NOMO-1 treated with dmso at 0.1 percent for 144 hours (cell line): Measurements from ENCODE around the gene NPIPB2.
"Not testable (repeated sequence)": the region's sequence is repeated elsewhere in the genome, so short reads cannot be mapped to it uniquely, and the experiment has no call there.

Experiments used
- DNase-seq: peaks from one replicate; lab custom pipeline; 2025; ENCODE audit not compliant: unreplicated experiment; lab: John Stamatoyannopoulos, UW

The NPIPB2 gene

DNA sequence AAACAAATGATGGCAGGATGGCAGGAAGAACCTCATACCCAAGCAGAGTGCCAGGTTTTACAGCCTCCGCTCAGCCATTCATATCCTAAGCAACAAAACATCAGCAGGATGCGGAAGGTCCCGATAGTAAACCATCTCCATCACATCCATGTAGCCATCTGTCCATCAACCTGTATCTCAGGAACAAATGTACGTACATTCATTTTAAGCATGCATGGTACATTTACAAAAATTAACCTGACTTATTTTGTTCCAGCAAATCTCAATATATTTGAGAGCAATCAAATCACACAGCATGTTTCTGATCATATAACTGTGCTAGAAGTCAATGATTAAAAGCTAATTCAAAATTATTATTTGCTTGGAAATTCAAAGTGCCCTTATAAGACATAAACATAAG is at the start of gene NPIPB2:
Gene NPIPB2, minus strand, starts transcription at position 101 of the 400 bp plus-strand sequence. Its CDS starts 0 bp downstream, at position 101.
- DNase-seq = not testable (repeated sequence)

DNA sequence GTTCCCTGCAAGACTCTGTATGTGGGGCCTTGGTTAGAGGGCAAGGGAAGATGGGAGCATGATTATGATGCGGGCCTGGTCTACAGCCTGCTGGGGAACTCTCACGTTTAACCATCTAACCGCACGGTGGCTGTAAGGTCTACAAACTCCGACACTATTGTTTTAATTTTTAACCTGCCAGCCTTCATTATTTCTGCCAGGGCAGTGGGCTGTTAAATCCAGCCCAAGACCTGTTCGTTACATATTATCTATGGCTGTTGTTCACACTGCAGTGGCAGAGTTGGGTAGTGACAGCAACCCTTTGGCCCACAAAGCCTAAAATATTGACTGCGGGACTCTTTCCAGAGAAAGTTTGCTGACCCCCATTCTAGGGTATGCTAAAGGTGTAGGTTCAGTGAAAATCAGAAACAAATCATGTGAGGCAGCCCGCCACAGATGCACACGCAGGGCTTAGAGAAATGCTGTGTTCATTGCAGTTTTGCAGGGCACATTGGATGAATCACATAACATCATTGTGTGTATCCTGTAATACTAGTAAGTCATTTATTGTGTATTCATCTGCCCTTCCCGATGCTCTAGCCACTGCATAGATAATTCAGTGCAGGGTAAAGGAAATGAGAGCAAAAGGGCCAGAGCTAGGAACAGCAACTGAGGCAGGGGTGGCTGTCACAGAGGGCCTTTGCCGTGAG is 49.0 kb upstream of the NPIPB2 start:
- no peak for DNase-seq

DNA sequence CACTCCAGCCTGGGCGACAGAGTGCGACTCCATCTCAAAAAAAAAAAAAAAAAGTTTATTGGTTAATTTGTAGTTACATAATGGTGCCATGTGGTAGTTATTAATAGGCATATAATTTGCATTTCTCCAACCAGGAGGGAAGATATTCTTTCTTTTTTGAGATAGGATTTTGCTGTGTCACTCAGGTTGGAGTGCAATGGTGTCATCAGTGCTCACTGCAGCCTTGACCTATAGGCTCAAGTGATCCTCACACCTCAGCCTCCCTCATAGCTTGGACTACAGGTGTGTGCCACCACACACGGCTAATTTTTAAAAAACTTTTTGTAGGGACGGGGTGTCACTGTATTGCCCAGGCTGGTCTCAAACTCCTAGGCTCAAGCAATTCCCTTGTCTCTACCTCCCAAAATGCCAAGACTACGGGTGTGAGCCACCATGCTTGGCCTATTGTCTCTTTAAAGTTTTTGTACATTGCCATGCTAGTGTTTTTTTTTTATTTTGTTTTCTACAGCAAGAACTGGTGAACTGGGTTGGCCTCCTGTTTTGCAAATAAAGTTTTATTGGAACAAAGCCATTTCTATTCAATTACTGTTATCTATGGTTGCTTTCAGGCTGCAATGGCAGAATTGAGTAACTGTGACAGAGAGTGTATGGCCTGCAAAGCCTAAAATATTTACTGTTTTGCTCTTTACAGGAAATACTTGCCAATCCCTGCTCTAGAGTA is 46.6 kb upstream of the NPIPB2 start:
- no peak for DNase-seq

DNA sequence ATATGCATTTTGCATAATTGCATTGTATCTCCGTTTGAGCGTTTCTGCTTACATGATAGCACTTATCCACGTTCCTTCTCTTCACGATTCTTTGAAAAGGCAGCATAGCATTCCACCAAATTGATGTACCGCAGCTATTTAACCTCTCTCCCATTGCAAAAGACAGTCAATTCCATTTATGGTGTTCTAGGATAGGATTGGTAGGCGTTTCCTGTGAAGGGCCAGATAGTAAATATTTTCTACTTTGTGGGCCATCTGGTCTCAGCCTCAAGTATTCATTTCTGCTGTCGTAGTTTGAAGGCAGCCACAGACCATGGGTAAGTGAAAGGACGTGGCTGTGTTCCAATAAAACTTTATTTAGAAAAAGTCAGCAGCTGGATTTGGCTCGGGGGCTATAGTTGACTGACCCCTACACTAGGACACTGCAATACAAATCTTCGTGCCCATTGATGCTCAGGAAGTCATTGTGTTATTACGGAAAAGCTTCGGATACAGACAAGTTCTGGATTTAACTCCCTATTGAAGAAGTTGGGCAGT is 44.7 kb upstream of the NPIPB2 start:
- DNase-seq = no peak

DNA sequence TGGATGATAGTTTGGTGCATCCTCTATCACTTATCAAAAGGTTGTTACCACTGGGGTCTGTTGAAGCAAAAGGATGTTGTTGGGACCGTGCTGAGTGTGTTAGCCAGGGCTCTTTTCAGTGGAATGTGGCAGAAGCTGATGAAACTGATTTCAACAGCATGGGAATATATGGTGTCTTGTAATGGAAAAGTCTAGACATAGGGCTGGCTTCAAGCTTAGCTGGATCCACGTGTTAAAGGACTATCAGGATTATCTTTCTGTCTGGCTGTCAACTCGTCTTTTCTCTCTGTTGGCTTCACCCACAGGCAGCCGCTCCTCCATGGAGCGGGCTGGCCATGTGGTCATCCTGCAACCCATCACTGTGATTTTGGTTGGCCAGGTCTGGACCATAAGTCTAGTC is 43.4 kb upstream of the NPIPB2 start:
- DNase-seq = no peak

DNA sequence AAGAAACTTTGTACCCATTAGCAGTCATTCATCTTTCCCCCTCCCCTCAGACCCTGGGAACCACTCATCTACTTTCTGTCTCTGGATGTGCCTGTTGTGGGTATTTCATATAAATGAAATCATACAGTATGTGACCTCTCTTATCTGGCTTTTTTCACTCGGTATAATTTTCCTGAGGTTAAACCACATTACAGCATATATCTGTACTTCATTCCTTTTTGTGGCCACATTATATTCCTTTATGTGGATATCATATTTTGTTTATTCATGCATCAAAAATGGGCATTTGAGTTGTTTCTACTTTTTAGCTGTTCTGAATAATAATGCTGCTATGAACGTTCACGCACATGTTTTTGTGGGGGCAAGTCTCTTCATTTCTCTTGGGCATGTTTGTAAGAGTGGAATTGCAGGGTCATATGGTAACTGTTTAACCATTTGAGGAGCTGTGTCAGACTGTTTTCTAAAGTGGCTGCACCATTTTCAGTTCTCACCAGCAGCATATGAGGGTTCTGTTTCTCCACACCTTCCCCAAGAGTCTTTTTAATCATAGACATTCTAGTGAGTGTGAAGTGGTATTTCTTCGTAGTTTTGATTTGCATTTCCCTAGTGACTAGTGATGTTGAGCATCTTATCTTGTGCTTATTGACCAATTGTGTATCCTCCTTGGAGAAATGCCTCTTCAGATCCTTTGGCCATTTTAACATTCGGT is 38.4 kb upstream of the NPIPB2 start:
- no peak for DNase-seq

DNA sequence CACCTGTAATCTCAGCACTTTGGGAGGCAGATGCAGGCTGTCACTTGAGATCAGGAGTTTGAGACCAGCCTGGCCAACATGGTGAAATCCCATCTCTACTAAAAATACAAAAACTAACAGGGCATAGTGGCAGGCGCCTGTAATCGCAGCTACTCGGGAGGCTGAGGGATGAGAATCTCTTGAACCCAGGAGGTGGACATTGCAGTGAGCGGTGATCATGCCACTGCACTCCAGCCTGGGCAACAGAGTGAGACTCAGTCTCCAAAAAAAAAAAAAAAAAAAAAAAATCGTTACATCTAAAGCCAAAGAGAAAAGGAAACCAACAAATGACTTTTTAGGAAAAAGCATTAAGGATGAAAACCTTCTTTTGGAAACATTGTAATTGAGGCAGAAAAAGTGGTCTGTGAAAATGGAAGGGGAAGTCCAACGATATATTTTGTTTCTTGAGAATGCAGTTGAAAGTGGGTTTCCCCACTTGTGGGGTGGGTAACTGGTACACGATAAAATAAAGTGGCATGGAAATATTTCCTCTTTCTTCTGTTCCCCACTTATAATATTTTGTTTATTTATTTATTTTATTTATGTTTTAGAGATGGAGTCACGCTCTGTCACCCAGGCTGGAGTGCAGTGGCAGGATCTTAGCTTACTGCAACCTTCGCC is 37.3 kb upstream of the NPIPB2 start:
- DNase-seq = no peak

DNA sequence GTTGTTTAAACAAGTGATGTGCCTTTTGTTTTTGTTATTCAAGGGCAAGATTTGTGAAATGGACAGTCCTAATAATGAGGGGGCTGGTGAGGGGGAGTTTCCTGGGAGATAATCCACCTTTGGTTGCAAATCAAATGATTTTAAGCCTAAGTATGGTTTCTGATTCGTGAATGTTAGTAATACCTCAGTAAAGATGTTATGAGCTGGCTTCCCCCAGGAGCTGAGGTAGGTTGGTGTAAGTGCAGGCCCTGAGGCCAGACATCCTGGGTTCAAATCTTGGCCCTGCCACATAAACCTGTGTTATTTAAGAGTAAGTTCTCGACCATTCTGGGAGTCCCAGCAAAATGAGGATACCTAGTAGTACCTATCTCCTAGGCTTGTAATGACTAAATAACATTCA is 36.2 kb upstream of the NPIPB2 start:
- DNase-seq = no peak

DNA sequence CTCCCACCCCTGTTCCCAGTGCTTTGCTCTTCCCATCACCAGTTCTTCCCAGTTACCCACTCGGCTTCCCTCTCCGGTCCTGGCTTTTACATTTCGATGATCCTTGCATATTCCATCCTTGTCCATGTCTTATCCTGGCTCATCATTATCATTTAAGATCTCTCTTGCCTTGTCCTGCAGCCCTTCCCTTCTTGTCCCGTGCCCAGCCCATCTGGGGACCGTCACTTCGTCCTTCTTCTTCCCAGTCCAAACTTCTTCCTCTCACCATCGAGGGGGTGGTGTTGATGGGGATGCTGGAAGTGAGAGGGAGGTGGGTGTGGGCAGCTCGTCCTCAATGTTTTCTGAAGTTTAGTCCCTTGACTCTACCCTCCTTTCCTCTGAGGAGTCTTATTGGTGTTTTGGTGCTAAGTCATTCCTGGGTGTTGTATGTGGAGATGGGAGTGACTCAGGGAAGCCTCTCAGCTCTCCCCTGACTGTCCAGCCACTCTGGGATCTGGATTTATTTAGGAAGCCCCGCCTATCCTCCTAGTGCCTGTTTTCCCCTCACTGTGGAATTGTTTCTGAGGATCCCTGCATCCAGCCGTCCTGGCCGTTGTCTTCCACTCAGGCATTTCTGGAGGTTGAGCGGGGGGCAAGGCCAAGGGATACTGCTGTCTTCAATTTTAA is 35.7 kb upstream of the NPIPB2 start:
- DNase-seq = no peak

DNA sequence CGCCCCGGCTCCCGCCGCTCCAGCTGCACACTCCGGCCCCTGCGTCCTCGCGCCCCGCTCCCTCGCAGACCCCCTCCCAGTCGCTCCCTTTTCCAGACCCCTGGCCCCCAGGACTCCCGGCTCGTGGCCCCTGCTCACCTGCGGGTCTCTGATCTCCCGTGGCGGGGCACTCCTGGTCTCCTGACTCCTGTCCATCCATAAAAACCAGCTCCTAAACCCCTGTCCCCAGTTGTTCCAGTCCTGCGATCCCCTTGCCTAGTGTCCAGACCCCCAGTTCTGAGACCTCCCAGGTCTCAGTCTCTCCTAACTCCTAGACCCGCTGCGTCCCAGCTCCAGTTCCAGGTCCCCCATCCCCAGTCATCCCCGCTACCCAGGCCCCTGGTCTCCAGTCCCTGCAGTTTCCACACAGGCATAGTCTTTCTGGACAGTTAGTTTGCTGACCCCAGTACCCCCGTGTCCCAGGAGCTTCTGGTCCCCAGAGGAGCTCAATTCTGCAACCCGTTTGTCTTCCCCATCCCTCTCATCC is 35.1 kb upstream of the NPIPB2 start:
- DNase-seq = no peak

DNA sequence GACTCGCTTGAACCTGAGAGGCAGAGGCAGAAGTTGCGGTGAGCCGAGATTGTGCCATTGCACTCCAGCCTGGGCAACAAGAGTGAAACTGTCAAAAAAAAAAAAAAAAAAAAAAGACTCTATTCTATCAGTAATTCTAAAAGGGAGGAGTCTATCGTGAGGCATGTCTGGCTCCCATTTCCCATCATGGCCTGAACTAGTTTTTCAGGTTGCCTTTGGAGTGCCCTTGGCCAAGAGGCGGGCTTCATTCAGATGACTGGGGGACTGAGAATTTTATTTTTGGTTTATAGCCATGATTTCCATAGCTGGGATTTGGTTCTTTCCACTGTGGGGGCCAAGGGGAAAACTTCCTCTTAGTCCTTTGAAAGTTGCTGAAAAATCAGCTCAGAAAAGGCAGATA is 31.2 kb upstream of the NPIPB2 start:
- DNase-seq = no peak

DNA sequence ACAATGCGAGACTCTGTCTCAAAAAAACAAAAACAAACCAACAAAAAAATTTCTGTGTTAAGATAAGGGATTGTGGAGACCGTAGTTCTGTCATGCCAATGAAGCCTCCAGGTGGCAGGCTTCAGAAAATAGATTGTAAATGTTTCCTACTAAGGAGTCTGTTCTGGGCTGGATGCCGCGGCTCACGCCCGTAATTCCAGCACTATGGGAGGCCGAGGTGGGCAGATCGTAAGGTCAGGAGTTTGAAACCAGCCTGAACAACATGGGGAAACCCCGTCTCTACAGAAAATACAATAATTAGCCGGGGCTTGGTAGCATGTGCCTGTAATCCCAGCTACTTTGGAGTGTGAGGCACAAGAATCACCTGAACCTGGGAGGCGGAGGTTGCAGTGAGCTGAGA is 30.3 kb upstream of the NPIPB2 start:
- DNase-seq = no peak

DNA sequence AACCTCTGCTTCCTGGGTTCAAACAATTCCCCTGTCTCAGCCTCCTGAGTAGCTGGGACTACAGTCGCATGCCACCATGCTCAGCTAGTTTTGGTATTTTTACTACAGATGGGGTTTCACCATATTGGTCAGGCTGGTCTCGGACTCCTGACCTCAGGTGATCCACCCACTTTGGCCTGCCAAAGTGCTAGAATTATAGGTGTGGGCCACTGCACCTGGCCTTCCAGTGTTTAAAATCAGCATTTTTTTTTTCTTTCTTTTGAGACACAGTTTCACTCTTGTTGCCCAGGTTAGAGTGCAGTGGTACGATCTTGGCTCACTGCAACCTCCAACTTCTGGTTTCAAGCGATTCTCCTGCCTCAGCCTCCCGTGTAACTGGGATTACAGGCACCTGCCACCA is 28.4 kb upstream of the NPIPB2 start:
- DNase-seq = not testable (repeated sequence)

DNA sequence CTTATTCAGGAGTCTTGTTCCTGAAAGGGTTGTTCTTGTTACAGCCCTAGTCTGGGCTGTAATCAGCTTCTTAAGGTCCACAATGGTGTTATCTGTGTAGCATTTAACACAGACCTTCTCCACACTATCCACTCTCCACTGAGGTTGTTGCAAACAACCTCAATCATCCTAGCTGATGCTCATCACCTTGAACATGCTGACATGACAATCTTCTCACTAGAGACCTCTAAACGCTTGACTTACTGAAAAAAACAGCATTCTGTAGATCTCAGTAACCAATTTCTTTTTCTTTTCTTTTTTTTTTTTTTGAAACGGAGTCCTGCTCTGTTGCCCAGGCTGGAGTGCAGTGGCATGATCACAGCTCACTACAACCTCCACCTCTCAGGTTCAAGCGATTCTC is 26.7 kb upstream of the NPIPB2 start:
- no peak for DNase-seq

DNA sequence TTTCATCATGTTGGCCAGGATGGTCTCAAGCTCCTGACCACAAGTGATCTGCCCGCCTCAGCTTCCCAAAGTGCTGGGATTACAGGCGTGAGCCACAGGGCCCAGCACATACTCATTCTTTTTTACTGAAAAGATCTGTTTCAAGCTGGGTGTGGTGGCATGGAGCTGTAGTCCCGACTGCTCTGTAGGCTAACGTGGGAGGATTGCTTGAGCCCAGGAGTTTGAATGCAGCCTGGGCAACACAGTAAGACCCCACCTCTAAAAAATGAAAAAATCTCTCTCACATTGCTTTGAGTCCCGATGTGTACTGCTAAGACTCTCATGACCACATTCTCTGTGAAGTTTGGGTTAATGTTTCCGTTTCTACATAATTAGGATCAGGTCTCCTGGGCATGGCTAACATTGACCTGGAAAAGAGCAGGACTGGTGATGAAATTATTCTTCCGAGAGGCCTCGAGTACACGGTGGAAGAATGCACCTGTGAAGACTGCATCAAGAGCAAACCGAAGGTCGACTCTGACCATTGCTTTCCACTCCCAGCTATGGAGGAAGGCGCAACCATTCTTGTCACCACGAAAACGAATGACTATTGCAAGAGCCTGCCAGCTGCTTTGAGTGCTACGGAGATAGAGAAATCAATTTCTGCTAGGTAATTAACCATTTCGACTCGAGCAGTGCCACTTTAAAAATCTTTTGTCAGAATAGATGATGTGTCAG is 25.5 kb upstream of the NPIPB2 start:
- DNase-seq = no peak

DNA sequence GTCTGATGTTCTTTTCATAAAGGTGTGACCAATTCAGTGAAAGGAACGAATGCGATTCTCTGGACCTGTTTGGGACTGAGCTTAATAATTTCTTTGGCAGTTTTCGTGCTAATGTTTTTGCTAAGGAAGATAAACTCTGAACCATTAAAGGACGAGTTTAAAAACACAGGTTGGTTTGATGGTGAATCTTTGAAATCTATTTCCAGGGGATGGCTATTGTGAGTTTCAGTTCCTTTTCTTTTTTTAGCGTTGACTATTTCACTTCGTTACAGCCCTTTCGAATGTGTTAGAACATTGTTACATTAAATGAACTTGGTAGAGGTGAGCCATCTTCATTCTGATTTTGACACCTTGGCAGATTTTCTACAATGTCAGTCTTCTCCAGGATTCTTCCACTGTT is 24.3 kb upstream of the NPIPB2 start:
- no peak for DNase-seq

DNA sequence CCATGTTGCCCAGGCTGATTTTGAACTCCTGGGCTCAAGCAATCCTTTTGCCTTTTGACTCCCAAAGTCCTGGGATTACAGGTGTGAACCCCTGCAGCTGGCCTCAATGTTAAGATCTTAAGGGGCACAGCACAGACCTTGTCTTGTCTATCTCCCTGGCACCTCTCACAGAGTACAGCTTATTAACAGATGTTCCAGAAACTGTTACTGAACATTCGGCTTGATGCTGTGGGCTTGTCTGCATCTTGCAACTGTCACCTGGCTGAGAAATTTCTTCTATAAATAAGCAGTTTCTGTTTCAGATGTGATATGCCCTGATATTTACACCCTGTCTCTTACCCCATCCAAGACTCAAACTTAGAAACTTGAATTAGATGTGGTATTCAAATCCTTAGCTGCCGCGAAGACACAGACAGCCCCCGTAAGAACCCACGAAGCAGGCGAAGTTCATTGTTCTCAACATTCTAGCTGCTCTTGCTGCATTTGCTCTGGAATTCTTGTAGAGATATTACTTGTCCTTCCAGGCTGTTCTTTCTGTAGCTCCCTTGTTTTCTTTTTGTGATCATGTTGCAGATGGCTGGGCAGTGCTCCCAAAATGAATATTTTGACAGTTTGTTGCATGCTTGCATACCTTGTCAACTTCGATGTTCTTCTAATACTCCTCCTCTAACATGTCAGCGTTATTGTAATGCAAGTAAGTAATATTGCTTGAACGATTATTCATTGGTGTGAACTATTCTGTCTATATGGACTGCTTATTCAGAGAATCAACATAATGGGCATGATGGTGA is 23.1 kb upstream of the NPIPB2 start, which contains the start of gene TNFRSF17:
Gene TNFRSF17, plus strand, starts transcription at position 450 of the 791 bp plus-strand sequence. Its CDS starts 115 bp downstream, at position 565.
- no peak for DNase-seq

DNA sequence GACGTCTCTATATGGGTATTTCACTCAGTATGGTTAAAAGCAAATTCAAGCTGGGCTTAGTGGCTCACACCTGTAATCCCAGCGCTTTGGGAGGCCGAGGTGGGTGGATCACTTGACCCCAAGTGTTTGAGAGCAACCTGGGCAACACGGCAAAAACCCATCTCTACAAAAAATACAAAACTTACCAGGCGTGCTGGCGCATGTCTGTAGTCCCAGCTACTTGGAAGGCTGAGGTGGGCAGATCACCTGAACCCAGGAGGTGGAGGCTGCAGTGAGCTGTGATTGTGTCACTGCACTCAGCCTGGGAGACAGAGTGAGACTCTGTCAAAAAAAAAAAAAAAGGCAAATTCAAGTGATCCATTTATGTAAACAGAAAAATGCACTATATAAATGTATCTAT is 21.9 kb upstream of the NPIPB2 start:
- no peak for DNase-seq

DNA sequence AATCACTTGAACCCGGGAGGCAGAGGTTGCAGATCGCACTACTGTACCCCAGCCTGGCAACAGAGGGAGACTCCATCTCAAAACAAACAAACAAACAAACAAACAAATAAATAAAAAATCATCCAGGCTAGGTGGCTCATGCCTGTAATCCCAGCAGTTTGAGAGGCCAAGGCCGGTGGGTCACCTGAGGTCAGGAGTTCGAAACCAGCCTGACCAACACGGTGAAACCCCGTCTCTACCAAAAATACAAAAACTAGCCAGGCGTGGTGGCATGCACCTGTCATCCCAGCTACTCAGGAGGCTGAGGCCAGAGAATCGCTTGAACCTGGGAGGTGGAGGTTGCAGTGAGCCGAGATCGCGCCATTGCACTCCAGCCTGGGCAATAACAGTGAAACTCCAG is 21.1 kb upstream of the NPIPB2 start:
- not testable (repeated sequence) for DNase-seq
